Hepatocyte (in vitro differentiated cells): ENCODE data around the gene XRCC4.

Experiments
- CTCF ChIP-seq: fragments of 200-600 bp; sonication (generic); IDR thresholded peaks from 2 replicates; pipeline ENCODE4 v1.5.1; 2016; ENCODE audit warnings: antibody characterized with exemption, mild to moderate bottlenecking; ENCODE audit not compliant: poor library complexity
- EZH2phosphoT487 ChIP-seq: fragments of 200-600 bp; sonication (generic); IDR thresholded peaks from one replicate; pipeline ENCODE4 v1.6.1; 2018; ENCODE audit warnings: antibody characterized with exemption, mild to moderate bottlenecking, low read depth, moderate library complexity; ENCODE audit not compliant: unreplicated experiment, severe bottlenecking

- TF ChIP-seq CTCF (no peak), EZH2phosphoT487 (no peak)
These were observed 20.4 kb downstream of the XRCC4 start for GRCh38 chr5:83097689-83098231.
